Measurements from ENCODE around the gene COP1.
"Not testable (repeated sequence)": the region's sequence is repeated elsewhere in the genome, so short reads cannot be mapped to it uniquely, and the experiment has no call there.

COP1 gene

GRCh38 chr1:175984813-175985212 is 222.3 kb downstream of the COP1 start:
- ChIA-PET CTCF (no interaction called here), POLR2A (no interaction called here)
- no peak for DNase-seq (ENCODE audit: extremely low spot score)
- no peak for TF ChIP-seq CTCF (IDR thresholded peaks at IDR 0.05; ENCODE audit: control extremely low read depth, extremely low read depth, low read depth, missing control alignments)

- ChIA-PET CTCF (no interaction called here), POLR2A (no interaction called here)
- no peak for DNase-seq (ENCODE audit: extremely low spot score)
- no peak for TF ChIP-seq CTCF (IDR thresholded peaks at IDR 0.05; ENCODE audit: control extremely low read depth, extremely low read depth, low read depth, missing control alignments)
Measured at GRCh38 chr1:175984057-175984812, 222.9 kb downstream of the COP1 start.

DNA sequence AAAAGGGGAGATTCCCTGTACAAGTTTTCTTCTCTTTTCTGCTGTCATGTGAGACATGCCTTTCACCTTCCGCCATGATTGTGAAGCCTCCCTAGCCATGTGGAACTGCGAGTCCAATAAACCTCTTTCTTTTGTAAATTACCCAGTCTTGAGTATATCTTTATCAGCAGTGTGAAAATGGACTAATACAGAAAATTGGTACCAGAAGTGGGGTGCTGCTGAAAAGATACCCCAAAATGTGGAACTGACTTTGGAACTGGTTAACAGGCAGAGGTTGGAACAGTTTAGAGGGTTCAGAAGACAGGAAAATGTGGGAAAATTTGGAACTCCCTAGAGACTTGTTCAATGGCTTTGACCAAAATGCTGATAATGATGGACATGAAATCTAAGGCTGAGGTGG is 223.7 kb downstream of the COP1 start:
- DNase-seq (ENCODE audit: extremely low spot score); CTCF ChIA-PET; POLR2A ChIA-PET: not testable (repeated sequence)

- no peak for DNase-seq (ENCODE audit: extremely low spot score)
- no peak for TF ChIP-seq CTCF (IDR thresholded peaks at IDR 0.05; ENCODE audit: control extremely low read depth, extremely low read depth, low read depth, missing control alignments)
- ChIA-PET POLR2A (no interaction called here), CTCF (no interaction called here)
Measured at GRCh38 chr1:175981128-175981527, 226.0 kb downstream of the COP1 start.

- ChIA-PET CTCF (no interaction called here), POLR2A (no interaction called here)
- no peak for DNase-seq (ENCODE audit: extremely low spot score)
- TF ChIP-seq CTCF (IDR thresholded peaks at IDR 0.05; ENCODE audit: control extremely low read depth, extremely low read depth, low read depth, missing control alignments) = no peak
Measured at GRCh38 chr1:175978926-175979325, 228.2 kb downstream of the COP1 start.

GRCh38 chr1:175978476-175978875 is 228.6 kb downstream of the COP1 start:
- no peak for DNase-seq (ENCODE audit: extremely low spot score)
- TF ChIP-seq CTCF (IDR thresholded peaks at IDR 0.05; ENCODE audit: control extremely low read depth, extremely low read depth, low read depth, missing control alignments) = no peak
- CTCF ChIA-PET = no interaction called here
- POLR2A ChIA-PET = no interaction called here

DNA sequence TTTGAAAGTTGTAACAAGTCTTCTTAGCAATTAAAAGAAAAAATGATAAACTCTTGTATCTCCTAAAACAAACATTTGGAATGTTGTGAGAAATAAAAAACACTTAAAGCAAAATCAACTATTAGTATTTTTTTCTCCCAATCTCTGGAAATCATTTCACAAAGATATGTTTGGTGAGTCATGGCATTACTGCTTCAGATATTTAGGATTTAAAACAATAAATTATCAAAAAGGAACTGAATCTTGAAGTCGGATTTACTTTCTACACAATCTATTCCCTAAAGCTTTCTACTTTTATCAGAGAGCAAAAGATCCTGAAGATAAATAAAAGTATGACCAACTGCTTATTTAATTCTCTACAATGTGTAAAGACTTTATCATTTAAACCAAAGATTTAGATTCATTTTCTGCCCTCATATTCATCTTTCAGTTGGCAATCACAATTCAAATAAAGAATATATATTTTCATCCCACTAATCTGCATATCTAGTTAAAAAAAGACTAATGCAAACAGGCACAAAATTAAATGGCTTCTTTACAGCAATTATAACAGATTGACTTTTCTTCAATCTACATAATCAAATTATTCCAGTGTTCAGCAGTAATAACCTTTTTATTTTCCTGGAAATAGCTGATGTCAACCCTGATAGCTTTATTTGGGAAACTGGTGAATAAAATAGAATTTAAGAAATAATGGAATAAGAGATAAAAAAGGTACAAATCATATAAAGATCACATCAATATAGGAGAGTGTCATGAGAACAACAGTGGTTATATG is 230.0 kb downstream of the COP1 start:
- CTCF ChIA-PET = no interaction called here
- POLR2A ChIA-PET = no interaction called here
- DNase-seq (ENCODE audit: extremely low spot score) = no peak
- no peak for TF ChIP-seq CTCF (IDR thresholded peaks at IDR 0.05; ENCODE audit: control extremely low read depth, extremely low read depth, low read depth, missing control alignments)
